Naive B cell (primary cell): ENCODE measurements around the gene NR0B1. TPM values are rescaled to one million over a fixed set of nuclear protein-coding genes. Genes with fewer than 3 reads are reported as not detected.

Experiments
- ATAC-seq, 2 donors: fragments of 150-1000 bp; cut with Tn5 transposase; 2 replicates each; pipeline ENCODE4 v1.10.0; 2021; ENCODE audit warnings: low read depth in 2 of 2, mild to moderate bottlenecking in 2 of 2, moderate library complexity in 2 of 2
- DNase-seq: peaks from one replicate; pipeline ENCODE4 v3.0.0; 2022
- H3K27ac Mint-ChIP-seq, 6 donors: one replicate each; pipeline ENCODE4 v1.8.0; 2020 to 2022; ENCODE audit warnings: mild to moderate bottlenecking in 6 of 6, mixed read lengths in 6 of 6, moderate library complexity in 5 of 6, inconsistent platforms in 2 of 6
- H3K27me3 Mint-ChIP-seq, 3 donors: one replicate each; pipeline ENCODE4 v1.8.0; 2021 to 2022; ENCODE audit warnings: mixed read lengths in 3 of 3, mild to moderate bottlenecking in 1 of 3
- H3K36me3 Mint-ChIP-seq, 2 donors: one replicate each; pipeline ENCODE4 v1.8.0; 2020 to 2022; ENCODE audit warnings: mixed read lengths in 2 of 2, inconsistent platforms in 1 of 2, mild to moderate bottlenecking in 1 of 2
- H3K4me1 Mint-ChIP-seq, 3 donors: one replicate each; pipeline ENCODE4 v1.8.0; 2020 to 2022; ENCODE audit warnings: mixed read lengths in 3 of 3, inconsistent platforms in 1 of 3, mild to moderate bottlenecking in 1 of 3, moderate library complexity in 1 of 3
- H3K4me3 Mint-ChIP-seq, 8 donors: one replicate each; pipeline ENCODE4 v1.8.0; 2020 to 2022; ENCODE audit warnings: mild to moderate bottlenecking in 8 of 8, mixed read lengths in 8 of 8, moderate library complexity in 8 of 8, inconsistent platforms in 2 of 8
- H3K9me3 Mint-ChIP-seq, 7 donors: one replicate each; pipeline ENCODE4 v1.8.0; 2020 to 2022; ENCODE audit warnings: mixed read lengths in 7 of 7, mild to moderate bottlenecking in 5 of 7, inconsistent platforms in 2 of 7, moderate library complexity in 1 of 7
- polyA plus RNA-seq, 6 donors: library from polyadenylated mRNA; unstranded; fragments of 300-500 nt; fragmentation: Illumina TruSeq; gene quantifications; one replicate each; pipeline ENCODE4 v1.2.3, GENCODE V29; 2021; ENCODE audit warnings: low read depth in 6 of 6

The NR0B1 gene
- polyA plus RNA-seq, 6 donors from 2014 or later = not detected

- Mint-ChIP-seq H3K27me3 (peaks cover 9 to 19% (median 9%) of the 10 kb centered on the region in 3 donors), H3K4me1 (no peaks in the 10 kb centered on the region), H3K9me3 (peaks cover 0 to 4% (median 0%) of the 10 kb centered on the region in 7 donors), H3K4me3 (no peak overlapping the region), H3K36me3 (no peaks in the 10 kb centered on the region), H3K27ac (no peak overlapping the region)
- DNase-seq (no peak), ATAC-seq (no peak)
These were observed 7.2 kb downstream of the NR0B1 start for GRCh38 chrX:30301963-30302362.

GRCh38 chrX:30301208-30301607, 8.0 kb downstream of the NR0B1 start:
- ATAC-seq (no peak), DNase-seq (no peak)
- H3K9me3 Mint-ChIP-seq = peaks cover 0 to 4% (median 0%) of the 10 kb centered on the region in 7 donors
- H3K36me3 Mint-ChIP-seq = no peaks in the 10 kb centered on the region
- H3K27ac Mint-ChIP-seq = no peak overlapping the region
- no peak overlapping the region for H3K4me3 Mint-ChIP-seq
- H3K4me1 Mint-ChIP-seq = no peaks in the 10 kb centered on the region
- H3K27me3 Mint-ChIP-seq = peaks cover 1 to 26% (median 2%) of the 10 kb centered on the region in 3 donors

GRCh38 chrX:30296408-30297254, 12.6 kb downstream of the NR0B1 start:
- ATAC-seq = no peak
- Mint-ChIP-seq H3K36me3 (no peaks in the 10 kb centered on the region), H3K4me1 (no peaks in the 10 kb centered on the region)

GRCh38 chrX:30283456-30284200, 25.6 kb downstream of the NR0B1 start:
- no peak overlapping the region for H3K27ac Mint-ChIP-seq
- H3K36me3 Mint-ChIP-seq = no peaks in the 10 kb centered on the region
- H3K27me3 Mint-ChIP-seq = no peaks in the 10 kb centered on the region

More at GRCh38 chrX:30296408-30297254, 12.6 kb downstream of the NR0B1 start:
- peaks cover 0 to 10% (median 0%) of the 10 kb centered on the region in 7 donors for H3K9me3 Mint-ChIP-seq
- no peak for DNase-seq
- H3K27me3 Mint-ChIP-seq = peaks cover 0 to 25% (median 0%) of the 10 kb centered on the region in 3 donors
- no peak overlapping the region for H3K4me3 Mint-ChIP-seq
- H3K27ac Mint-ChIP-seq = no peak overlapping the region

GRCh38 chrX:30282527-30282926, 26.7 kb downstream of the NR0B1 start:
- DNase-seq (no peak), ATAC-seq (no peak)
- Mint-ChIP-seq H3K27me3 (no peaks in the 10 kb centered on the region), H3K36me3 (no peaks in the 10 kb centered on the region), H3K9me3 (no peaks in the 10 kb centered on the region), H3K4me1 (no peaks in the 10 kb centered on the region), H3K4me3 (no peak overlapping the region), H3K27ac (no peak overlapping the region)

More at GRCh38 chrX:30283456-30284200, 25.6 kb downstream of the NR0B1 start:
- Mint-ChIP-seq H3K4me1 (no peaks in the 10 kb centered on the region), H3K4me3 (no peak overlapping the region), H3K9me3 (no peaks in the 10 kb centered on the region)
- no peak for DNase-seq
- ATAC-seq = no peak

- Mint-ChIP-seq H3K27ac (no peak overlapping the region), H3K4me1 (no peaks in the 10 kb centered on the region), H3K9me3 (no peaks in the 10 kb centered on the region), H3K36me3 (no peaks in the 10 kb centered on the region), H3K4me3 (no peak overlapping the region), H3K27me3 (no peaks in the 10 kb centered on the region)
- DNase-seq (no peak), ATAC-seq (no peak)
These were observed 28.8 kb downstream of the NR0B1 start for GRCh38 chrX:30280428-30280827.

- H3K4me1 Mint-ChIP-seq = no peaks in the 10 kb centered on the region
These were observed 30.8 kb downstream of the NR0B1 start for GRCh38 chrX:30278365-30278764.

GRCh38 chrX:30275498-30275897, 33.7 kb downstream of the NR0B1 start:
- no peak overlapping the region for H3K27ac Mint-ChIP-seq
- no peaks in the 10 kb centered on the region for H3K36me3 Mint-ChIP-seq
- DNase-seq (no peak), ATAC-seq (no peak)
- peaks cover 0 to 3% (median 0%) of the 10 kb centered on the region in 3 donors for H3K27me3 Mint-ChIP-seq
- peaks cover 0 to 2% (median 0%) of the 10 kb centered on the region in 7 donors for H3K9me3 Mint-ChIP-seq
- no peak overlapping the region for H3K4me3 Mint-ChIP-seq
- H3K4me1 Mint-ChIP-seq = no peaks in the 10 kb centered on the region

More at GRCh38 chrX:30278365-30278764, 30.8 kb downstream of the NR0B1 start:
- Mint-ChIP-seq H3K4me3 (no peak overlapping the region), H3K27ac (no peak overlapping the region), H3K27me3 (peaks cover 0 to 3% (median 0%) of the 10 kb centered on the region in 3 donors), H3K9me3 (no peaks in the 10 kb centered on the region), H3K36me3 (no peaks in the 10 kb centered on the region)
- ATAC-seq (no peak), DNase-seq (no peak)

- DNase-seq = no peak
- Mint-ChIP-seq H3K27ac (no peak overlapping the region), H3K36me3 (no peaks in the 10 kb centered on the region), H3K4me1 (no peaks in the 10 kb centered on the region), H3K27me3 (peaks cover 3 to 12% (median 8%) of the 10 kb centered on the region in 3 donors), H3K9me3 (peaks cover 0 to 2% (median 0%) of the 10 kb centered on the region in 7 donors), H3K4me3 (no peak overlapping the region)
- ATAC-seq = no peak
These were observed 38.6 kb downstream of the NR0B1 start for GRCh38 chrX:30270639-30271038.

GRCh38 chrX:30262763-30263162, 46.4 kb downstream of the NR0B1 start:
- no peak overlapping the region for H3K27ac Mint-ChIP-seq
- no peak overlapping the region for H3K4me3 Mint-ChIP-seq
- H3K36me3 Mint-ChIP-seq = no peaks in the 10 kb centered on the region
- no peaks in the 10 kb centered on the region for H3K4me1 Mint-ChIP-seq
- ATAC-seq (no peak), DNase-seq (no peak)
- H3K9me3 Mint-ChIP-seq = no peaks in the 10 kb centered on the region
- peaks cover 0 to 3% (median 0%) of the 10 kb centered on the region in 3 donors for H3K27me3 Mint-ChIP-seq

- H3K27me3 Mint-ChIP-seq = peaks cover 0 to 3% (median 0%) of the 10 kb centered on the region in 3 donors
- no peaks in the 10 kb centered on the region for H3K36me3 Mint-ChIP-seq
- no peak overlapping the region for H3K27ac Mint-ChIP-seq
- H3K4me3 Mint-ChIP-seq = no peak overlapping the region
- ATAC-seq (no peak), DNase-seq (no peak)
- peaks cover 0 to 9% (median 2%) of the 10 kb centered on the region in 7 donors for H3K9me3 Mint-ChIP-seq
- H3K4me1 Mint-ChIP-seq = no peaks in the 10 kb centered on the region
These were observed 48.2 kb downstream of the NR0B1 start for GRCh38 chrX:30261012-30261411.

- no peak for ATAC-seq
- H3K4me1 Mint-ChIP-seq = no peaks in the 10 kb centered on the region
These were observed 49.3 kb downstream of the NR0B1 start for GRCh38 chrX:30259927-30260326.

More at GRCh38 chrX:30259927-30260326, 49.3 kb downstream of the NR0B1 start:
- Mint-ChIP-seq H3K9me3 (peaks cover 0 to 19% (median 6%) of the 10 kb centered on the region in 7 donors), H3K36me3 (no peaks in the 10 kb centered on the region), H3K27ac (no peak overlapping the region), H3K27me3 (no peaks in the 10 kb centered on the region), H3K4me3 (no peak overlapping the region)
- no peak for DNase-seq
